MM.1S (cell line): ENCODE measurements around the gene HLA-DMB.

ENCODE experiments used
- EZH2 ChIP-seq: fragments of 300-600 bp; sonication (generic); optimal IDR thresholded peaks from 2 replicates; pipeline ENCODE3; 2017; ENCODE audit warnings: low read depth, mild to moderate bottlenecking, antibody characterized with exemption, low read length, mixed read lengths
- EZH2phosphoT487 ChIP-seq: fragments of 300-600 bp; sonication (generic); IDR thresholded peaks from 2 replicates; pipeline ENCODE4 v1.6.1; 2018; ENCODE audit warnings: antibody characterized with exemption, low read length
- TF ChIP-seq, protein P1 (sequence below): fragments of 300-600 bp; sonication (generic); IDR thresholded peaks from 2 replicates; pipeline ENCODE4 v1.5.1; 2016; ENCODE audit warnings: antibody characterized with exemption, low read length, mixed read lengths

DNA sequence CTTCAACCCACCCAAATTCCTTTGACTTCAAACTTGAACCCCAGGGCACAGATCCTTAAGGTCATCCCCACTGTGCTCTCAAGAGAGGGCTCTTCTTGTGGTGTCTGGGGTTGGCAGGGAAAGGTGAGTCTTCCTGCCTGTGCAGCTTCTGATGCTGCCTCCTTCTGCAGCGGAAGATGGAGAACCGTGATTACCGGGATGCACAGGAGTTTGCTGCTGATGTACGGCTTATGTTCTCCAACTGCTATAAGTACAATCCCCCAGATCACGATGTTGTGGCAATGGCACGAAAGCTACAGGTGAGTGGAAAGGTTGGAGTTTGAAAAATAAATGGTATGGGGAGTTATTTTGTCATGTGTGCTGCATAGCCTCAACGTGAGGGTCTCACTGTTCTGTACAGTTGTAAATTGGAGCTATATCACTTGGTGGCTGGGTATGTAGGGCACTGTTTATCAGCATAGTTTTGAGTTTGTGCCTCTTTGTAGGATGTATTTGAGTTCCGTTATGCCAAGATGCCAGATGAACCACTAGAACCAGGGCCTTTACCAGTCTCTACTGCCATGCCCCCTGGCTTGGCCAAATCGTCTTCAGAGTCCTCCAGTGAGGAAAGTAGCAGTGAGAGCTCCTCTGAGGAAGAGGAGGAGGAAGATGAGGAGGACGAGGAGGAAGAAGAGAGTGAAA lies 36.6 kb upstream of the HLA-DMB start:
- TF ChIP-seq, protein P1, sequence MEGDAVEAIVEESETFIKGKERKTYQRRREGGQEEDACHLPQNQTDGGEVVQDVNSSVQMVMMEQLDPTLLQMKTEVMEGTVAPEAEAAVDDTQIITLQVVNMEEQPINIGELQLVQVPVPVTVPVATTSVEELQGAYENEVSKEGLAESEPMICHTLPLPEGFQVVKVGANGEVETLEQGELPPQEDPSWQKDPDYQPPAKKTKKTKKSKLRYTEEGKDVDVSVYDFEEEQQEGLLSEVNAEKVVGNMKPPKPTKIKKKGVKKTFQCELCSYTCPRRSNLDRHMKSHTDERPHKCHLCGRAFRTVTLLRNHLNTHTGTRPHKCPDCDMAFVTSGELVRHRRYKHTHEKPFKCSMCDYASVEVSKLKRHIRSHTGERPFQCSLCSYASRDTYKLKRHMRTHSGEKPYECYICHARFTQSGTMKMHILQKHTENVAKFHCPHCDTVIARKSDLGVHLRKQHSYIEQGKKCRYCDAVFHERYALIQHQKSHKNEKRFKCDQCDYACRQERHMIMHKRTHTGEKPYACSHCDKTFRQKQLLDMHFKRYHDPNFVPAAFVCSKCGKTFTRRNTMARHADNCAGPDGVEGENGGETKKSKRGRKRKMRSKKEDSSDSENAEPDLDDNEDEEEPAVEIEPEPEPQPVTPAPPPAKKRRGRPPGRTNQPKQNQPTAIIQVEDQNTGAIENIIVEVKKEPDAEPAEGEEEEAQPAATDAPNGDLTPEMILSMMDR, result no peak
- TF ChIP-seq EZH2phosphoT487, result no peak
- no peak for TF ChIP-seq EZH2
